ENCODE data around the gene HIPK2. TPM values are rescaled to one million over a fixed set of nuclear protein-coding genes. Genes with fewer than 3 reads are reported as not detected.

The HIPK2 gene
- total RNA-seq, 6 experiments from 2014 or later = 48.5 to 68.0 (median 59.6) TPM

- WGBS (ENCODE audit: insufficient coverage, low coverage, low lambda C conversion rate, missing lambda C conversion rate) = 24% methylated on average over 3 of the region's 6 CpGs
- Histone ChIP-seq H3K4me3 (no peak overlapping the region), H3K36me3 (no peaks in the 10 kb centered on the region), H3K27me3 (no peaks in the 10 kb centered on the region), H3K27ac (peak overlapping the region; percentile 54 to 88 (median 77)), H3K4me1 (peaks cover 2 to 88% (median 44%) of the 10 kb centered on the region in 4 donors), H3K9me3 (no peaks in the 10 kb centered on the region)
- TF ChIP-seq POLR2A (IDR thresholded peaks at IDR 0.05) (no peak), CTCF (IDR thresholded peaks at IDR 0.05) (no peak)
- no peak for DNase-seq
- ATAC-seq = peak; percentile 4 to 53 (median 12)
- intact Hi-C loops (cut with DNase I) = no loop called here
These were observed 52.7 kb downstream of the HIPK2 start for GRCh38 chr7:139725077-139725476.

GRCh38 chr7:139722604-139723003 is 55.2 kb downstream of the HIPK2 start:
- H3K4me1 ChIP-seq = peaks cover 2 to 74% (median 40%) of the 10 kb centered on the region in 4 donors
- H3K9me3 ChIP-seq = no peaks in the 10 kb centered on the region
- TF ChIP-seq POLR2A (IDR thresholded peaks at IDR 0.05) = no peak
- TF ChIP-seq CTCF (IDR thresholded peaks at IDR 0.05) = no peak
- peak overlapping the region; percentile 33 to 74 (median 63) for H3K27ac ChIP-seq
- H3K4me3 ChIP-seq = no peak overlapping the region
- 41% methylated on average over 4 of the region's 4 CpGs for WGBS (ENCODE audit: insufficient coverage, low coverage, low lambda C conversion rate, missing lambda C conversion rate)
- no peak for DNase-seq
- H3K36me3 ChIP-seq = no peaks in the 10 kb centered on the region
- intact Hi-C loops (cut with DNase I) = no loop called here
- peak in 3 of 4 donors; percentile 10 to 32 (median 21) for ATAC-seq
- H3K27me3 ChIP-seq = no peaks in the 10 kb centered on the region

GRCh38 chr7:139721821-139722220 is 56.0 kb downstream of the HIPK2 start:
- no peak overlapping the region for H3K4me3 ChIP-seq
- no peaks in the 10 kb centered on the region for H3K9me3 ChIP-seq
- H3K4me1 ChIP-seq = peaks cover 2 to 66% (median 33%) of the 10 kb centered on the region in 4 donors
- peak overlapping the region; percentile 33 to 74 (median 63) for H3K27ac ChIP-seq
- DNase-seq (no peak), ATAC-seq (no peak)
- peaks cover 0 to 3% (median 0%) of the 10 kb centered on the region in 4 donors for H3K36me3 ChIP-seq
- H3K27me3 ChIP-seq = no peaks in the 10 kb centered on the region
- TF ChIP-seq POLR2A (IDR thresholded peaks at IDR 0.05) = no peak
- no peak for TF ChIP-seq CTCF (IDR thresholded peaks at IDR 0.05)
- WGBS (ENCODE audit: insufficient coverage, low coverage, low lambda C conversion rate, missing lambda C conversion rate) = 47% methylated on average over 2 of the region's 2 CpGs
- intact Hi-C loops (cut with DNase I) = no loop called here

GRCh38 chr7:139721417-139721816 is 56.4 kb downstream of the HIPK2 start:
- Histone ChIP-seq H3K27ac (peak overlapping the region; percentile 23 to 74 (median 63)), H3K9me3 (no peaks in the 10 kb centered on the region), H3K4me1 (peaks cover 2 to 62% (median 31%) of the 10 kb centered on the region in 4 donors), H3K27me3 (no peaks in the 10 kb centered on the region), H3K36me3 (peaks cover 0 to 7% (median 0%) of the 10 kb centered on the region in 4 donors), H3K4me3 (no peak overlapping the region)
- DNase-seq (no peak), ATAC-seq (peak; percentile 10 to 31 (median 14))
- WGBS (ENCODE audit: insufficient coverage, low coverage, low lambda C conversion rate, missing lambda C conversion rate) = 40% methylated on average over 4 of the region's 4 CpGs
- intact Hi-C loops (cut with DNase I) = no loop called here
- TF ChIP-seq POLR2A (IDR thresholded peaks at IDR 0.05) (no peak), CTCF (IDR thresholded peaks at IDR 0.05) (no peak)
